HG03103 (cell line): ENCODE data around the gene BNIP1.
"Not testable (repeated sequence)": the region's sequence is repeated elsewhere in the genome, so short reads cannot be mapped to it uniquely, and the experiment has no call there.

Experiments used
- ATAC-seq: cut with Tn5 transposase; IDR thresholded peaks from one replicate; pipeline ENCODE4 v1.9.1; 2021; ENCODE audit warnings: low read depth; ENCODE audit not compliant: unreplicated experiment

The BNIP1 gene, protein sequence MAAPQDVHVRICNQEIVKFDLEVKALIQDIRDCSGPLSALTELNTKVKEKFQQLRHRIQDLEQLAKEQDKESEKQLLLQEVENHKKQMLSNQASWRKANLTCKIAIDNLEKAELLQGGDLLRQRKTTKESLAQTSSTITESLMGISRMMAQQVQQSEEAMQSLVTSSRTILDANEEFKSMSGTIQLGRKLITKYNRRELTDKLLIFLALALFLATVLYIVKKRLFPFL

DNA sequence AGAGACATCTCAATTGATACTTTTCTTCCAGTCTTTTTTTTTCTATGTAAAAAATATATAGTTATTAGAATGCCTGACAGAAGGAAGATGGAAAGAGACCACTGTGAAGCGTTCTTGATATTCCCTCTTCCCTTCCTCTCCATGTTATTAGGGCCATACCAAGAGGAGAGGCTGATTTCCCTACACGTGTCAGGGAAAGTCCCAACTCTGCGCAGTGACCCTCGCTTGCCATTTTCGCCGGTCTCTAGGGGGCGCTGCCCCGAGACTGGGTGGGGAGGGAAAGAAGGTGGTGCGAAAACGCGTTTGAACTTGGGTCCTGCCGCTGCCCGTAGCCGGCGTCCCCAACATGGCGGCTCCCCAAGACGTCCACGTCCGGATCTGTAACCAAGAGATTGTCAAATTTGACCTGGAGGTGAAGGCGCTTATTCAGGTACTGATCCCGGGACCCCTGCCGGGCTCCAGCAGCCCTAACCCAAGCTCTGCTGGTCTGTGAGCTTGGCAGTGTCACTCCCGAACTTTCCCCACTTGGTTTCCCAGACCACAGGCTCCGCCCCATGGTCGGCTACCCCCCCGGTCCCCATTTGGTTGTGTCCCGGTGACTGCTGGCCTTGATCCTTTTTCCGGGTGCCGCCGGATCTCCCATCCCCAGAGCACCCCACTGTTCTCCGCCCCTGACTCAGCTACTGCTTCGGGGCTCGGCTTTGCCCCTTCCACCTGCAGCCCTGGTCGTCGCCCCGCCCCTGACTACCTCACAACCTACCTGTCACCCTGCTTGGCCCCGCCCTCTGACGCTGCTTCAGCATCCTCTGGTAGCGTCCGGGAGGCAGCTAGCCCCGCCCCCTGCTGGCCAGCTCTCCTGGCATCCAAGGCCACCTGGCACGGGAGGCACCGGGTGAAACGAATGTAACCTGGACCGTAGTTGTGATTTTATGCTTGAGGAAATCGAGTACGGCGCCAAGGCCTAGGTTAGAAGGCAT, at the start of gene BNIP1:
TSS of gene BNIP1 (plus strand) at position 332 of the 977 bp plus-strand sequence. CDS start at position 347, 15 bp downstream.
- ATAC-seq, result peak; percentile 88

DNA sequence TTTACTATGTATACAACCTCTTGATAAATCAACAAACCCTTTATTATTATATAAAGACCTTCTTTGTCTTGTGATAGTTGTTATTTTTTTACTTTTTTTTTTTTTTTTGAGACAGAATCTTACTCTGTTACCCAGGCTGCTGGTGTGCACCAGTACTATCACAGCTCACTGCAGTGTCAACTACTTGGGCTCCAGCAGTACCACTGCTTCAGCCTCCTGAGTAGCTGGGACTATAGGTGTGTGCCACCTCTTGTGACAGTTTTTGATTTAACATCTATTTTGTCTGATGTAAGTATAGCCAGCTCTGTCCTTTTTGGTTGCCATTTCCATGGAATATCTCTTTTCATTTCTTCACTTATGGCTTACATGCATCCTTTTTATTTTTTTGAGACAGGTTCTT, 45.5 kb upstream of the BNIP1 start:
- ATAC-seq, result no peak

DNA sequence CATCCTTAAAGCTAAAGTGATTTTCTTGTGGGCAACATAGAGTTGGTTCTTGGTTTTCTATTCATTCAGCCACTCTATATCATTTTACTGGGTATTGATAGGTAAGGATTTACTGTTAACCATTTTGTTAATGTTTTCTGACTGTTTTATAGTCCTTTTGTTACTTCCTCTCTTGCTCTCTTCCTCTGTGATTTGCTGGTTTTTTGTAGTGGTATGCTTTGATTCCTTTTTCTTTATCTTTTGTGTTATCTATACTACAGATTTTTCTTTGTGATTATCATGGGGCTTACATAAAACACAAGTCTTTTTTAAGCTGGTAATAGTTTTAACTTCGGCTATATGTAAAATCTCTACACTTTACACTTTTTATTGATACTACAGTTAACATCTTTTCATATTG, 44.9 kb upstream of the BNIP1 start:
- no peak for ATAC-seq

DNA sequence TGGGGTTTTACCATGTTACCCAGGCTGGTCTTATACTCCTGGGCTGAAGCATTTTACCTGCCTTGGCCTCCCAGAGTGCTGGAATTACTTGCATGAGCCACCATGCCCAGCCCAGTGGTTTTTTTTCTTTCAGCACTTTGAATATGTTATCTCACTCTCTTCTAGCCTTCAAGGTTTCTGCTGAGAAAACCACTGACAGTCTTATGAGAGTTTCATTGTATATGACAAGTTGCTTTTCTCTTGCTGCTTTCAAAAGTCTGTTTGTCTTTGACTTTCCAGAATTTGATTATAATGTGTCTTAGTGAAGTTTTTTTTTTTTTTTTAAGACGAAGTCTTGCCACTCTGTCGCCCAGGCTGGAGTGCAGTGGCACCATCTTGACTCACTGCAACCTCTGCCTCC, 43.1 kb upstream of the BNIP1 start:
- no peak for ATAC-seq

DNA sequence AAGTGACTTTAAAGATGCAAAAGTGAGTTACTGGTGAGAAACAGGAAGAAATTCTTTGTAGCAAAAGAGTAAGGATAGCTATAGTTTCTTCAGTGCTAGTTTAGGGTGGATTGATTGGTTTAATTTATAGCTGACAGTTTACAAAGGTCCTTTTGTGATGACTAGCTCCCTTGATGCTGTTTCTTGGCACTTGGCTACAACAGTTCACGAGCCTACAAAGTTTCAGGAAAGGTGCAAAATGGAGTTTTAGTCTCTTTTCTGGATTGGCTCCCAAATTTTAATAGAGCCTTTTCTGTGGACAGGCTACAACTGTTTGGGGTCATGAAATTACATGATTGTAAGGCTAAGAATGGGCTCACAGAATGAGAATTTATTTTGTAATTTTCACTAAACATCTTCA, 40.9 kb upstream of the BNIP1 start:
- ATAC-seq, result no peak

DNA sequence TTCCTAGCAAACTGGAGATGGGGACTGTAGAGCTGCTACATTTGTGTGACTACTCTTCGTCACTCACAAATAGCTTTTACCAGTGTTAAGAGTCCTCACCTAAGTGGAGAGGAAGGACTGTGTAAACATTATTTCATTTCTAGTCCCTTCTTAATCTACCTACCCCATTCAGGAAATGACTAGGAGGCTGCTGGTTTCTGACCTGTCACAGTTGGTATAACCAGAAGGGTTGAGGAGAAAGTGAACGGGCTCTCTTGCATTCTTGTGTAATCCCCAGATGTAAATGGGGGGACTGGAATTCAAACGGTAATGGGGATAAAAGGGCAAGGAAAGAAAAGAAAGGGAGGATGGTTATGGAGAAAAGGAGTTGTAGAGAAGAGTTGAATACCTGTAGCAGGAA, 35.4 kb upstream of the BNIP1 start:
- no peak for ATAC-seq

DNA sequence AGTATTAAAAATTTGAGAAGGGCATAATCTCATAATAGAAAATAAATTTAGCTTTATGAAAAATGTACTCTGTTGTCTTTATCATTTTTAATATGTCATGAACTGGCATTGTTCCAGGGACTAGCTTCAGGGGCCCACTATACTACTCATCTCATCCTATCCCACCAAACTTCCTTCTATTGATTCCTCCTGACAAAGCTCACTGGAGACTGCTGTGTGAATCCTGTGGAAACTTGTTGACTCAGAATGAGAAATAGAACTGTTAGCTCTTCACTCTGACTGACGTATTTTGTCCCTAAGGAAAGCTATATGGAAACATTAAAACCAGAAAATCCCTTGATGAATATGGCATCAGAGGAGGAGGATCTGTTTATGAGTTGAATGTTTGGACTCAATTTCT, 29.8 kb upstream of the BNIP1 start:
- no peak for ATAC-seq

DNA sequence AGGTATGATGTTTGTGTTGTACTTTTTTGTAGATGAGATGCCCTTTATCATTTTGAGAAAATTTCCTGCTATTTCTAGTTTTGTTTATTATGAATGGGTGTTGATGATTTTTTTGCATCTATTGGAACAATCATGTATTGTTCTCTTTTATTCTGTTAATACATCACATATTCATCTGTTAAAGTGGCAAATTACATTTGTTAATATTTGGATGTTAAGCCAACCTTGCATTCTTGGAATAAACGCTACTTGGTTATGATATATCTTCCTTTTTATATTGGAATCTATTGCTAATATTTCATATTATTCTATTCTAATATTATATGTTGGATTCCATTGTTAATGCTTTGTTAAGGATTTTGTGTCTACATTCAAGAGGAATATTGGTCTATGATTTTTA, 24.6 kb upstream of the BNIP1 start:
- ATAC-seq, result no peak

DNA sequence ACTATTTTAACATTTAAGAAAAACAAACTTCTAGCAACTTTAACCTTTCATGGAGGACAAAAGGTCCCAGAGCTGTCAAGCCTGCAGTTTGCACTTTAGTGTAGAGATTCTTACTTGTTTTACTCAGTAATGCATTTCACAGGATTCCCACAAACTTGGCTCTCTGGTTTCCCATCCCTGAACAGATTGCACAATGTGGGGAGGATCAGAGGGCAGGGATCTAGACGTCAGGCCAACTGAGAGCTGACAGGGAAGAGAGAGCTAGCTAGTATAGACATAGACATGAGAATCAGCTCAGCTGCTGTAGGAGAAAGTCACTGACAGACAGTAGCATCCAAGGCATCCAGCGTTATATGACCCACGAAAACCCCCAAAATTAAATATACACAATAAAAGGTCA, 20.9 kb upstream of the BNIP1 start:
- ATAC-seq, result no peak

DNA sequence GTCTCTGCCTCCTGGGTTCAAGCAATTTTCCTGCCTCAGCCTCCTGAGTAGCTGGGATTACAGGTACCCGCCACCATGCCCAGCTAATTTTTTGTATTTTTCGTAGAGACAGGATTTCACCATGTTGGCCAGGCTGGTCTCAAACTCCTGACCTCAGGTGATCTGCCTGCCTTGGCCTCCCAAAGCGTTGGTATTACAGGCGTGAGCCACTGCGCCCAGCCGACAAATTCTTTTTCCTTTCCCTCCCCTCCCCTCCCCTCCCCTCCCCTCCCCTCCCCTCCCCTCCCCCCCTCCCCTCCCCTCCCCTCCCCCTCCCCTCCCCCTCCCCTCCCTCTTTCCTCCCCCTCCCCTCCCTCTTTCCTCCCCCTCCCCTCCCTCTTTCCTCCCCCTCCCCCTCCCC, 12.2 kb upstream of the BNIP1 start:
- not testable (repeated sequence) for ATAC-seq

DNA sequence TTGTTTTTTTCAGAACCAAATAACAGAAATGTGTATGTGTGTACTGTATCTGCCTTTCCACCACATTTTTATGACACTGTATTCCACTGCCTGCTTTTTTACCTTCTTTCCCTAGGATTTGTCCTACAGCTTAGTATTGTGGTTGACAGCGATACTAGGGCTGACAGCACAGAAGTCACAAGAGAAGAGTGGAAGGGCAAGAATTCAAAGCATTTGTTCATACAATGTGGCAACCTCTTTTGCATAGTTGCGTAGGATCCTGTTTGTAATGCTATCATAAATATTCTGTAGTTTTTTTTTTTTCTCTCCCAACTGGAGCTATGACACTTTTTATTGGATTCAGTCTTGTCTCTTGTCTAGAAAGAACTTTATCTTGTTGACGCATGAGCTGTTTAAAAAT, 5.6 kb upstream of the BNIP1 start:
- ATAC-seq, result no peak

DNA sequence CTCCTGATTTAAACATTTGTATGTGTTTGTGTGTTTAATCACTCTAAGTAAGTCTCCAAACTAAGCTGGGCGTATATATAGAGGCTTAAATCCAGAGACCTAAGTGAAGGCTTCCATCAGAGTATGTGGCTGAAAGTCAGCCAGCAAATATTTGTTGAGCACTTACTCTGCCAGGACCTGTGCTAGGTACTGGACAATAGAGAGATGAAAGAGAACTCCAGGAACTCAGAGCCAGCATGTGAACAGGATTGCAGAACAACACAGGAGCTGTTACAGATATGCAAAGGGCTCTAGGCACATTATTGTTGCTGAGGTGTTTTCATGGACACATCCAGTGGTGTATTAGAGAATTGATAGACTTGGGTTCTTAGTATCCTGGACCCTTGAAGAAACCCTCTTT, 4.7 kb upstream of the BNIP1 start:
- no peak for ATAC-seq

DNA sequence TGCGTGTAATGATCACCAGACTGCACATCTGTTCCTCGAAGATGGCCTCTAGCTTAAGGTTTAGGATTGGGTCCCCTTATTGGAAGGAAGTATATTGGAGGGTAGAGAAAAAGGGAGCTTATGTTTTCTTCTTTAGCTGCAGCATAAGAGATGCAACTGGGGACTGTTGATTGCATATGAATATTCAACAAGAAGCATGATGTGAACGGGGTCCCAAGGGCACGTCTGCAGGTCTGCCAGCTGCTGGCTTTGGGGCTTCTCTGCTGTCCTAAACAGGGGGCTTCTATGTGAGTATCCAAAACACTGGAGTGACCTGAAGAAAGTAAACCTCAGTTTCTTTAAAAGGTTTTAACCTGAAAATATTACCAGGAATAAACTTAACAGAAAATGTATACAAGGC, 3.6 kb upstream of the BNIP1 start:
- ATAC-seq, result no peak

DNA sequence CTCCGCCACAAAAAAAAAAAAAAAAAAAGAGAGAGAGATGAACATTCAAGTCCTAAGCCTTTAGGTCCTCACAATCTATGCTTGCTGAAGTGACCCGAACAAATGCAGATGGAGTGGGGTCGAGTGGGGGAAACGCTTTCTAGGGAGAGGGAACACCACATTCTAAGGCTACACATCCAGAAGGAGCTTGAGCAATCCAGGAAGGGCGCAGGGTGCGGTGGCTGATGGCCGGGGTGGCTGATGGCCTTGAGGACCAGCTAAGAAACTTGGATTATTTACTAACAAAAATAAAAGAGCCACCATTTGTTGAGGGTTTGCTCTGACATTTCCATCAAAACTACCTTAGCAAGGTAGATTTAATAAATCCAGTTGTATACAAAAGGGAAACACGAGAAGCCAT, 764 bp upstream of the BNIP1 start:
- ATAC-seq, result no peak

DNA sequence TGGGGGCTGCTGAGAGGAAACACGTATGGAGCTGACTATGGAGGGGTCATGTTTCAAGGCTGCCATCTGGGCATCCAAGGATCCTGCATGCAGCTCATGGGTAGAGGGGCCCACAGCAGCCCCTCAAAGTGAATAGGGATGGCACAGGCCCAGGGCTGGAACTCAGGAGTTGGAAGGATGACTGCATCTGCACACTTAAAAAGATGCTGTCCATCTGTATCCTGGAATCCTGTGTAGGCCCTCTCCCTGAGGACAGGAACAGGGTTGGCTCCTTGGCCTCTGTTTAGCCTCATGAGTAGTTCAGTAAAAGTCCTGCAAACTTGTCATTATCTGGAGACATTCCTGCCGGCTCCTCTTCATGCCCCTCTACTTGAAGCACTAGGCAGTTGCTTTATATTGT, 4.0 kb downstream of the BNIP1 start:
- ATAC-seq, result no peak

DNA sequence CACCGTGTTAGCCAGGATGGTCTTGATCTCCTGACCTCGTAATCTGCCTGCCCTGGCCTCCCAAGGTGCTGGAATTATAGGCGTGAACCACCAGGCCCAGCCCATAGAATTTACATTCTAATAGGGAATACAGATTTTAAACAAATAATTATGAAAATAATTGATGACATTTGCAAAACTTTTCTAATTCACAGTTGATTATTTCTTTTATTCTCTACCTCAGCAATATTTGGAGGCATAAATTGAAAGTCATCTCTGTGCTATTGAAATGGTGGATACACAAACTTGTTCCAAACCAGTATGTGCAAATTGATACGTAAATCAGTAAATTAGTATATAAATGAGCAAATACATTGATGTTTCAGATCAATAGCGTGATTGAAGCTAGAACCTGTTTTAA, 8.2 kb downstream of the BNIP1 start:
- no peak for ATAC-seq

DNA sequence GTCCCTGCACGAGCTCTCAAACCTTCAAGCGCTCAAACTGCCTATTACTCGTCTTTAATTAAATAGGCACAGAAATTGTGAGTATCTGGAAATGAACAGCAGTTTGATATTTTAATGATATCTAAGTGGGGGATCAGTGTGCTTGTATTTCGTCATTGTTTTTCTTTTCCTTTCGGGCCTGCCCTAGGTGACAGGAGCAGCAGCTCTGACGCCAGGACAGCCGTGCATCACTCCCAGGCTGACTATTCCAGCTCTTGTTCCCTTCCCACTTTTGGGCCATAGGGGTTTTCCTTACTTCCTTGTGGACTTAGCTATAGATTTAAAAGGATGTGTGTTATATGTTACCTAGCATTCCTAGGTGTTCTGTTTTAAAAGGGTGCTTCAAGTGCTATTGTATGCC, 9.5 kb downstream of the BNIP1 start:
- ATAC-seq, result no peak

DNA sequence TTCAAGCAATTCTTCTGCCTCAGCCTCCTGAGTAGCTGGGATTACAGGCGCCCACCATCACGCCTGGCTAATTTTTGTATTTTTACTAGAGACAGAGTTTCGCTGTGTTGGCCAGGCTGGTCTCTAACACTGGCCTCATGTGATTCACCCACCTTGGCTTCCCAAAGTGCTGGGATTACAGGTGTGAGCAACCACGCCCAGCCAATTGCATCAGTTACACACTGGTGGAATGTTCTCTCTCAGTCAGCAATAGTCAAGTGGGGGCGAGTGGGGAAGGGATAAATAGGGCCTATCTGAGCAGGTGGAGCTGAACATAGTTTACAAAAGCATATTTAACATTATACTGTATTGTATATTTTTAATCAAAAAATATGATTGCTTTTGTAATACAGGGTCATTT, 10.3 kb downstream of the BNIP1 start:
- not testable (repeated sequence) for ATAC-seq

DNA sequence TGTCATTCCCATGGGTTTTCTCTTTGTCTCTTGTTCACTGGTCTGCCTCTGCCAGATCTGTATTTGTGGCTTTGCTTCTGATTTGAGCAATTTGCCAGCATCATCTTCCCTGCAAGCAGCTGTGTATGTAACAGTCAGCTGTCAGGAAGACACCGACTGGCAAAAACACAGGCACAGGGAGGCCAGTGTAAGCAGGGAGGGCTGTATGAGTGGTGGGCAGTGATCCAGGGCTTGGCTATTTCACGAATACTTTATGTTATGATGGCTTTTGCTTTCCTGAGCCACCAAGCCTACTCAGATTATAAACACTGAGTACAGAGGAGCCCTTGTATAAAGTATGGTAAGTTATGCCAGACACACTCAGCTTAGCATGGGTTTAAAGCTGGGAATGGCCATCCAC, 11.6 kb downstream of the BNIP1 start:
- ATAC-seq, result no peak

DNA sequence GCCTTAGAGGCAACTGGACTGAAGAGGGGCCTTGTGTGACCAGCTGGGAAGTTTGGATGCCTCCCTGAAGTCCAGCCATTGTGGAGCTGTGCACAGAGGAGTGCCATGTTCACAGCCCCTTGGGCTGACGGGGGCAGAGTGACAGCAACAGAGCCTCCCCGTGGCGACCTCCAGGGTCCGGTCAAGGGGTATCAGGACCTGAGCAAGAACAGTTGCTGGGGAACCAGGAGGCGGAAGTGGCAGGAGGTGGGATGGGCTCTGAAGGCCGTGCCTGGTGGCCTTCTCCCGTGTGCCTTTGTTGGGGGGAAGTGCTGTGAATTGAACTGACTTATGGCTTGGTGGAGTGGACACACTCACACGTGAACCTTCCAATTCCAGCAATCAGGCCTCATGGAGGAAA, 14.0 kb downstream of the BNIP1 start:
- no peak for ATAC-seq

DNA sequence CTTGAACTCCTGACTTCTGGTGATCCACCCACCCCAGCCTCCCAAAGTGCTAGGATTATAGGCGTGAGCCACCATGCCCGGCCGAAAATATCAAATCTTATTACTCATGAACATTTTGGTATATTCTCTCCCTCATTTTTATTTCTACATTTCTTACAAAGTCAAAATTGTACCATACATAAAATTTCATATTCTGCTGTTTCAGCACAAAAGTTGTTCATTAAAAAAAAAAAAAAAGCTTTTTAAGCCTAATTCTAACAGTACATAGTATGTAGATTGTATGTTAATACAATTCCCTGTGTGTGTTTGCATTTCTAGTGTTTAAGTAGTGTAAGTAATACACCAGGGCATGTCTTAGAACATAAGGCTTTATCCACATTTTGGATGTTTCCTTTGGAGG, 14.9 kb downstream of the BNIP1 start:
- ATAC-seq, result no peak

DNA sequence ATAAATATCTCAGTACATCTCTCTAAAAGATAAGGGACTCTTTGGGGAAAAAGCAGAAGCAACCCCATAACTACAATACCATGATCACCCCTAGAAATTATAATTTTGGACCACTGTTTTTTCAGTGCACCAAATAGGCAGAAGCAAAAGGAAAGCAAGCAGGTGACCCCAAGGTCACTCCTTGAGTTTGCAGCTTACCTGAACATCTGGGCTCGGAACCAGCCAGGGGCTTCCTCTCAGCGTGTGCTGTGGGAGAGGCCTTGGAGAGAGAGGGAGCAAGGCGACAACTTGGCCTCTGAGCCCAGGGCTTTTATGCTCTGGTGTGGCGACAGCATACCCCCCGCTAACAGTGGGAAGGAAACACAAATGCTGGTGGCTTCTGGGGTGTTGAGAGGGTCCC, 16.8 kb downstream of the BNIP1 start:
- no peak for ATAC-seq
